Psoas muscle (tissue), 8 donors: ENCODE measurements around the gene KSR1. TPM values are rescaled to one million over a fixed set of nuclear protein-coding genes. Genes with fewer than 3 reads are reported as not detected.
"Not testable (repeated sequence)": the region's sequence is repeated elsewhere in the genome, so short reads cannot be mapped to it uniquely, and the experiment has no call there.

Experiments
- ATAC-seq, 4 donors: fragments of 200-7000 bp; cut with Tn5 transposase; one replicate each; pipeline ENCODE4 v1.9.1; 2020; ENCODE audit warnings: moderate library complexity in 3 of 4, mild to moderate bottlenecking in 2 of 4
- DNase-seq, 2 donors: peaks; one replicate each; pipeline ENCODE4 v3.0.0-alpha.2; 2020
- H3K27ac ChIP-seq: fragments of 200-600 bp; one replicate; pipeline ENCODE4 v1.8.0; 2022
- H3K27me3 ChIP-seq, 3 donors: fragments of 200-600 bp in 1 of 3; one replicate each; pipeline versions ENCODE4 v1.6.1 to v1.8.0; 2013 to 2022; ENCODE audit warnings: low read length in 2 of 3, mild to moderate bottlenecking in 2 of 3, moderate library complexity in 1 of 3; ENCODE audit not compliant: insufficient read depth in 3 of 3
- H3K36me3 ChIP-seq, 2 donors: fragments of 200-600 bp in 1 of 2; one replicate each; pipeline versions ENCODE4 v1.6.1 to v1.8.0; 2013 to 2022; ENCODE audit warnings: low read depth in 1 of 2, mild to moderate bottlenecking in 1 of 2, moderate library complexity in 1 of 2; ENCODE audit not compliant: insufficient read depth in 1 of 2
- H3K4me1 ChIP-seq: fragments of 200-600 bp; one replicate; pipeline ENCODE4 v1.8.0; 2022
- H3K4me3 ChIP-seq: fragments of 200-600 bp; one replicate; pipeline ENCODE4 v1.8.0; 2022; ENCODE audit warnings: mild to moderate bottlenecking
- H3K9me3 ChIP-seq: fragments of 200-600 bp; one replicate; pipeline ENCODE4 v1.8.0; 2022
- WGBS, 3 donors: extraction: QIAGEN DNeasy Blood & Tissue Kit; methylation state at CpG; one replicate each; pipeline versions ENCODE4 v1.1.6 to v1.1.7; 2013; 5-methylcytosine and 5-hydroxymethylcytosine counted together
- intact Hi-C, 2 donors: fragments of 100-400 bp; cut with DNase I; formaldehyde crosslinking; loops; one replicate each; pipeline versions ENCODE4 v1.11.0 to v1.14.2; 2022
- polyA plus RNA-seq, 3 donors: library from polyadenylated mRNA; stranded (reverse); fragments of 200-250 nt; gene quantifications; one replicate each; pipeline ENCODE4 v1.2.3, GENCODE V29; 2013
- total RNA-seq, 4 donors: library from RNA; stranded (reverse); fragmentation: NEBNext Ultra II Directional in 2 of 4; extraction: Animal tissue kit (Norgen Biotek cat#: 25700) in 2 of 4; gene quantifications; one replicate each; pipeline versions ENCODE4 v1.2.1 to v1.2.4, GENCODE V29; 2021 to 2023
- TF ChIP-seq, protein P1 (sequence below): fragments of 200-600 bp; IDR thresholded peaks from one replicate; pipeline ENCODE4 v1.8.0; 2022; ENCODE audit warnings: antibody characterized with exemption
- donor health status: healthy with polysubstance abuse.
- donor health status: DM: no; HTN: no; CAD: no; lungs with moderate emphysema.
- donor health status: Bipolar disorder and iron deficiency.
- donor health status: healthy.
- donor health status: DM: yes; HTN: yes; CAD: no.
- donor health status: DM: no; HTN: no; CAD: no.
- donor health status: DM: no; HTN: no; CAD: no.
- donor health status: DM: yes; HTN: yes; CAD: no.

KSR1 gene
- total and polyA plus RNA-seq, 7 donors, result 7.8 to 93.0 (median 46.5) TPM

DNA sequence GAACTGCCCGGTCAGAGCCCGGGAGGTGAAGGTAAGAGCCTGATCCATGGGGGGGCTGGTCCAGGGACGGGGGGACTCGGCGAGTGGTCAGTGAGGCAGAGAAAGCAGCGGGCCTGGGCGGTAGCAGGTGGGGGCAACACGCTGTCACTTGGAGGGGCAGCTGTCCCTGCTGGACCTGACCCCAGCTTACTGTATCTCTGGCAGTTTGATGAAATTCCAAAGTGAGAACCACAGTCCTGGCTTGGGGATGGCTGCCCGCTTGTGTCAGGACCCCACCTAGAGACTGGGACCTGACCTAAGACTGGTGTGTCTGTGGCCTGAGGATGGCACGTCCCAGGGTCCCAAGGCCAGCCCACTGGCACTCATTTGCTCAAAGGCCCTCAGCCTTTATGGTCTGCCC is 35.1 kb upstream of the KSR1 start:
- H3K4me3 ChIP-seq, result no peak overlapping the region
- 79 to 84% (median 80%) methylated on average over 10 of the region's 10 CpGs for WGBS, 3 donors
- intact Hi-C loops, result no loop called here
- H3K36me3 ChIP-seq, result no peaks in the 10 kb centered on the region
- H3K27me3 ChIP-seq, result no peaks in the 10 kb centered on the region
- no peaks in the 10 kb centered on the region for H3K9me3 ChIP-seq
- DNase-seq, result no peak
- H3K27ac ChIP-seq, result no peak overlapping the region
- no peaks in the 10 kb centered on the region for H3K4me1 ChIP-seq
- TF ChIP-seq, protein P1, sequence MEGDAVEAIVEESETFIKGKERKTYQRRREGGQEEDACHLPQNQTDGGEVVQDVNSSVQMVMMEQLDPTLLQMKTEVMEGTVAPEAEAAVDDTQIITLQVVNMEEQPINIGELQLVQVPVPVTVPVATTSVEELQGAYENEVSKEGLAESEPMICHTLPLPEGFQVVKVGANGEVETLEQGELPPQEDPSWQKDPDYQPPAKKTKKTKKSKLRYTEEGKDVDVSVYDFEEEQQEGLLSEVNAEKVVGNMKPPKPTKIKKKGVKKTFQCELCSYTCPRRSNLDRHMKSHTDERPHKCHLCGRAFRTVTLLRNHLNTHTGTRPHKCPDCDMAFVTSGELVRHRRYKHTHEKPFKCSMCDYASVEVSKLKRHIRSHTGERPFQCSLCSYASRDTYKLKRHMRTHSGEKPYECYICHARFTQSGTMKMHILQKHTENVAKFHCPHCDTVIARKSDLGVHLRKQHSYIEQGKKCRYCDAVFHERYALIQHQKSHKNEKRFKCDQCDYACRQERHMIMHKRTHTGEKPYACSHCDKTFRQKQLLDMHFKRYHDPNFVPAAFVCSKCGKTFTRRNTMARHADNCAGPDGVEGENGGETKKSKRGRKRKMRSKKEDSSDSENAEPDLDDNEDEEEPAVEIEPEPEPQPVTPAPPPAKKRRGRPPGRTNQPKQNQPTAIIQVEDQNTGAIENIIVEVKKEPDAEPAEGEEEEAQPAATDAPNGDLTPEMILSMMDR, result no peak
- no peak for ATAC-seq

DNA sequence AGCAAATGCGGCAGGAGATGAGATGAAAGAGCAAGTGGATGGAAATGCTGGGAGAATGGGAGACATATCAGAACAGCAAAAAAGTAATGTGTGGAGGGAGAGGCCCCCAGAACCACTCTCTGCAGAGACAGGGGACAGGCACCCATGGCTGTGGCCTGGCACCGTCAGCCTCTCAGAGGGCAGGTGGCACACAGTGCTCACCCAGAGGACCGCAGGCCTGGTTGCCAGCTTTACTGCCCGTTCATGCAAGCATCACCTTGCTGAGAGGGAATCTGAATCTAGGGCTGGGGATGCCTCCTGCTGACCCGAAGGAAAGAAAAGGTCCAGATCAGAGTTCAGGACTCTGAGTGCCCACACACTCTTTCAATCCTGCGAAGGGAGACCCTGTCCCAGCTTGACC is 34.6 kb upstream of the KSR1 start:
- H3K27me3 ChIP-seq, H3K4me1 ChIP-seq, H3K4me3 ChIP-seq, intact Hi-C loops, DNase-seq, H3K27ac ChIP-seq, ATAC-seq, H3K36me3 ChIP-seq, H3K9me3 ChIP-seq: not testable (repeated sequence)
- 87 to 94% (median 91%) methylated on average over 6 of the region's 6 CpGs for WGBS, 3 donors

DNA sequence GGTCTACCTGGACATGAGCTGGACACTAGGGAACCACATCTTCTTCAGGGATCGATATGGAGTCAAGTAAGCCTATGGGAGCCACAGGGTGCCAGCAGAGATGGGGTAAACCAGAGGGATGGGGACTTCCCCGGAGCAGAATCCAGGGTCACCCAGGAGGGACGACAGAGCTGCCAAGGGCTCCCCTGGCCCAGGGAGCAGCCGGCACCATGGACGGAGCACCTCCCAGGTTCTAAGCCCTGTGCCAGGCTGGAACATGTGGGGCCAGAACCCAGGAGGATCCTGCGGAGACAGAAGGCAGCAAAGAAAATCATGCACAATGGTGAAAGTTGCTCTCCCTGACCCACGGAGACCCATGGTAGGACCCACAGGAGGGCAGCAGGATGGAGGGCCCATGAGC is 33.6 kb upstream of the KSR1 start:
- ATAC-seq, result no peak
- H3K36me3 ChIP-seq, result no peaks in the 10 kb centered on the region
- DNase-seq, result no peak
- intact Hi-C loops, result no loop called here
- no peaks in the 10 kb centered on the region for H3K4me1 ChIP-seq
- no peaks in the 10 kb centered on the region for H3K27me3 ChIP-seq
- TF ChIP-seq, protein P1, result no peak
- H3K9me3 ChIP-seq, result no peaks in the 10 kb centered on the region
- 80 to 85% (median 82%) methylated on average over 7 of the region's 7 CpGs for WGBS, 3 donors
- no peak overlapping the region for H3K4me3 ChIP-seq
- H3K27ac ChIP-seq, result no peak overlapping the region

DNA sequence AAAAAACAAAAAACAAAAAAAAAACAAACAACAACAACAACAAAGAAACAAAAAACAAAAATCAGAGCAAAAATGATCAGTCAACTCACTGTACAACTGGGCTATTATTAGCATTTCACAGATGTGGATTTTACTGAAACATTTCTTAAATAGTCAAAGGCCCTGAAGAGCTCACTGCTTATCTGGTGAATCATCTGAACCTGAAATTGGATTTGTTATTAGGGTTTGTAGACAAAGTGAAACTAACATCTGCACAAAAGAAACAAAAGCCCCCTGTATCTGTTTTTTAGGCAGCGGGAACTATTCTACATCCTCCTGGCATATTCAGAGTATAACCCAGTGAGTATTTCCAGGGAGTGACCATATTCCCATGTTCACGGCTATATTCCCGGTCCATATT is 32.6 kb upstream of the KSR1 start:
- 79 to 87% (median 82%) methylated on average over 3 of the region's 3 CpGs for WGBS, 3 donors
- Histone ChIP-seq H3K27me3 (no peaks in the 10 kb centered on the region), H3K27ac (no peak overlapping the region), H3K4me1 (no peaks in the 10 kb centered on the region), H3K9me3 (no peaks in the 10 kb centered on the region), H3K36me3 (no peaks in the 10 kb centered on the region), H3K4me3 (no peak overlapping the region)
- DNase-seq (no peak), ATAC-seq (no peak)
- intact Hi-C loops, result no loop called here
- TF ChIP-seq, protein P1, result no peak

DNA sequence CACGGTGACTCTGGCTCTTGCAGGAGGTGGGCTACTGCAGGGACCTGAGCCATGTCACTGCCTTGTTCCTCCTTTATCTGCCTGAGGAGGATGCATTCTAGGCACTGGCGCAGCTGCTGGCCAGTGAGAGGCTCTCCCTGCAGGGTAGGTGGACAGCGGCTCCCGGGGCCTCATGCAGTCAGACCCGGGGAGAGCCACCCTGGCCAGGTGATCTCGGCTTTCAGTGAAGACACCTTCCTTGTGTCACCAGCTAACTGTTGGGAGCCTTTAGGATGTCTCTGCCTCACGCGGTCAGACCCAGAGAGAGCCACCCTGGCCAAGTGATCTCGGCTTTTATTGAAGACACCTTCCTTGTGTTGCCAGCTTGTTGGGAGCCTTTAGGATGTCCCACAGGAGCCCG is 31.7 kb upstream of the KSR1 start:
- no peak for DNase-seq
- Histone ChIP-seq H3K9me3 (no peaks in the 10 kb centered on the region), H3K36me3 (no peaks in the 10 kb centered on the region), H3K4me3 (no peak overlapping the region), H3K4me1 (no peaks in the 10 kb centered on the region), H3K27me3 (no peaks in the 10 kb centered on the region), H3K27ac (no peak overlapping the region)
- TF ChIP-seq, protein P1, result no peak
- 79 to 81% (median 80%) methylated on average over 10 of the region's 10 CpGs for WGBS, 3 donors
- intact Hi-C loops, result no loop called here
- ATAC-seq, result no peak
